Stimulated activated CD8-positive, alpha-beta memory T cell treated with anti-CD3 and anti-CD28 coated beads, Interleukin-7, amount 100 ng/mL, for 48 hours (primary cell): ENCODE results near the gene PCDH9.
"Not testable (repeated sequence)": the region's sequence is repeated elsewhere in the genome, so short reads cannot be mapped to it uniquely, and the experiment has no call there.

Experiments
- DNase-seq, 2 donors: peaks; one replicate each; pipeline ENCODE4 v3.0.0-alpha.2; 2020; ENCODE audit warnings: low read depth in 1 of 2; ENCODE audit errors: extremely low read depth in 1 of 2

Gene PCDH9

DNA sequence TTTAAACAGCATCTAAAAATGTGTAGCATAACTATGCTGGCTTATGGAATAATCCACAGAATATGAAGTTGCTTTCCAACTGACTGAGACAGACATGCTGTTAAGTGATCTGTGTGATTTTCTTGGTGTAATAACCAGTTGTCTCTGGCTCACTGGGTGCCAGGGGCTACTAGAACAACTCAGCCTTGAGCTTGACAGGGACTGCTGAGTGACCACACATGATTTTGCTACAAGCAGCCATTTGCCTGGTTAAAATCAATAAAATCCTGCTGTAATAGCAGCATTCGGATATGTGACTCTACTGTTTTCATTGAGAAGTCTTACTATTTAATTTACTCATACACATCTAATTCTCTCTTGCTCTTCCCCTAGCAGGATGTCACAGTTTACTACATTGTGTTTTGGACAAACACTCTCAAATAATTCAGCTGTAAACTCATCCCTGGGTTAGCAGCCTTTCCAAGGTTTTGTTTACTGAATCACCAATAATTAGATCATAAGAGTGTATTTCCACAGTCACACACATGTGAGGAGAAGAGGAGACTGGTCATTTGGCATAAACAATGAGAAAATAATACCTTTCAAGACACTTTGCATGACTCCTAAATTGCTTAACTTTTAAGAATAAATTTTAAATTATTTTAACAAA, 426.2 kb downstream of the PCDH9 start:
- no peak for DNase-seq

DNA sequence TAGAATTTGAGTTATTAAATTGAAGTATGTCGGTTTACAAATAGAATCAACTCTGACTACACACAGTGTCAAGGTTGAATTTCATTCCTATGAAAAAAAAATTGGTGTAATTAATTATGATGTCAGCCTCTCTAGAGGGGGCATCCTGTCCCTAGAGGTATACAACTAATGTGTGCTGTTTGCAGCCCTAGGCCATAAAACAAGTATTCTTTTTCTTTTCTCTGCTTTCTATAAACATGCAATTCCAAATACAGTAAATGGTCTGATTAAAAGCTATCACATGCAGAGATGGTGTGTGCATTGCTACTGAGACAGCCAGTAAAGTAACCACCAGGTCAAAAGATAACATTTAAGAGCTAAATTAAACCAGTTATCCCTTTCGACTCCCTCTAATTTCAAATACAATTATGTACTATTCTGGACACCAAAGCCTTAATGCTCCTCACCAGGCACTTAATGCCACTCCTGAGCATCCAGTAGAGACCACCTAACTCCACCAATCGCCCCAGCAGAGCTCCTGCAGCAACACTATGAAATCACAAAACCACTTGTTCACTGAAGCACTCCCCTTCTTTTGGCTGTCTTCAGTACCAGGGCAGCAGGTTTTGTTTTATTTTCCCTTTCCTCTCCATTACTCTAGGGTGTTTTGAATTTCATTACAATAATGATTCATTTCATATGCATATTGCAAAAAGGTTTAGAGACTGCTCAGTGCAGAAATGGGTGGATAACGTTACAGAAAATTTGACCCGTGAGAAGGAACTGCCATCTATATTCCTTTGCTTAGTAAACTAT, 426.9 kb downstream of the PCDH9 start:
- no peak for DNase-seq

DNA sequence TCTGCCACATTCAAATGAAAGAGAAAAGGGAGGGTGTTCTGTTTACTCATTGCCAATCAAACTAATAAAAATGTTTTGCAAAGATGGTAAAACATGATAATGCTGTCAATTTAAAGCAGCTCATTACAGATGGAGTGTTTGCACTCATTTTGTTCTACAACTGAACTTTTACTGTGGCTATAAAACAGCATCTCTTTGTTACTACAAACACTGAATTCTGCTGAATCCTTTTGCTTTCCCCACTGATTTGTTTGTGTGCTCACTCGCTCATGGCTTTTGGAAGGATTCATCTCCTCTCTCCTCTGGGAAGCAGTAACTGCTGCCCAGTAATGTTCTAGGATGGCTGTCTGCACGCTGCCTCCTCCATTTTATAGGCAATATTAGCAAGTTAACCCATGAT, 434.5 kb downstream of the PCDH9 start:
- no peak for DNase-seq

DNA sequence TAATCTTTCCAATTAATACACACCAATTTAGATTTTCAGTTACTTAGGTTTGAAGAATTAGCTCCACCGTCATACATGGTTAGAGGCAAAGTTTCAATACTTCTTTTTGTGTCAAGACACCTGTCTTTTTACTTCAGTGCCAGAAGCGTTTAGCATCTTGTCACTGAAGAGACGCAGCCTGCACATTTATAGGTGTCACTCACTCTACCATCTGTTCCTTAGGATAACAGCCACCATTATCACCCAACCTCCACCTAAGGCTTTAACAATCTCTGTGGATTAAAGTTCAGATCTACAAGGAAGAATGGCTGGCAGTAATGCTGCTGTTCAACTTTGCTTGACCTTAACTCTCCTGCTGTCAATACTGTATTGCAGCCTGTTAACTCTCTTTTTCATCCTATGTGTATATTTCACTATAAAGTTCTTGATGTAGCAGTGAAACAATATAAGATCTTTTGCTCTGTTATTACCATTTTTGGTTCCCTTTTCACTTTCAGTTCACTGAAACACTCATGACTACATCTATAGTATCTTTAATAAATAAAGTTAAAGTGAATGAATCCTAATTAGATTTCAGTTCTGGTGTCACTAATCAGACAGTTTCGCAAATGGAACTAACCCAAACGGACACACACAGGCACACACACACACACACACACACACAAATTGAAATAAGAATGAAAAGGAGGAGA, 435.6 kb downstream of the PCDH9 start:
- DNase-seq = no peak

DNA sequence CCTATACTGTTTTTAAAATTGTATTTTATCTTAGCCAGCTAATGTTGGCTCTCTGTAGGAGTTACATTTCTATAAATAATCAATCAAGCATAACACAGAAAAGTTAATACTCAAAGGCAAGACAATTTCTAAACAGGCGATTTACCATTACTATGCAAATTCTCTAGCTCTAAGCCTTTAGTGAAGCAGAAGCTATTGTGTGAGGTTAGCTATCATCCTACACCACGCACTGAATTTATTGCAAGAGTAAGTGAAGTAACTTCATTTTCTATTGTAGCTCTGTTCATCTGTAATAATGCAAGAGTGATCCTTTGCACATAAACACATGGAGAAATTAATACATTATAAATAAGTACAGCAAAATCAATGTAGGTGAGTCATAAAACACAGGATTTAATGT, 439.3 kb downstream of the PCDH9 start:
- DNase-seq = no peak

DNA sequence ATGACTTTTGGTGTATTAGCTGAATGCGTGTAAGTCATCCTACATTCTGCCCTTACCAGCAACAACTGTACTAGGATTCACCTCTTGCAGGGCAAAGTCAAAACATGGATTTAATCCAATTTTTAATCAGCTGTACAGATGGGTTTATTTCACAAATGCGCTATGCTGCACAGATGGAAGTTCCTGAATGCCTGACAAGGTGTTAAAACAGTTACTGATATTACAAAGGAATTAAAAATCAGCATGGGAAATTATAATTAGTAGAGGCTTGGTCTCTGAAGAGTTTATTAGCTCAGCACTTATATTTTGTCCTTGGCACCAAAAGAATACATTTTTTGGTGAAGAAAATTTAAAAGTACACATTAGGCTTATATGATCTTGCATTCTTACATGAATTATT, 448.9 kb downstream of the PCDH9 start:
- DNase-seq = no peak

DNA sequence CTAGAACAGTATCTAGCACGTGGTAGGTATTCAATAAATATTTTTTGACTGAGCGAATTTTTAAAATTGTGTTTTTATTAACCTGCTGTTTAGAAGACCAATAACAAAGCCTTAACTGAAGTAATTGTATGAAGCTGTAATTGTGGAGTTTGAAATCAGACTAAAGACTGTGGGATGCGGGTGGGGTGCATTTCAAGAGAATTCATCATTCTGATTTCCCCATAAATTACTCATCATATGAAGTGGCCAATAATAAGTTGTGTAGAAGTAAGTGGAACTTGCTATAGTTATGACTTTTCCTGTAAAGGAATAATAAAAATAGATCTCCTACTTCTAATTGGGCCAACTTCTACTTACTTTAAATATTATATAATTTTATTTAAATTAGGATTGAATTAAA, 449.3 kb downstream of the PCDH9 start:
- DNase-seq = no peak

DNA sequence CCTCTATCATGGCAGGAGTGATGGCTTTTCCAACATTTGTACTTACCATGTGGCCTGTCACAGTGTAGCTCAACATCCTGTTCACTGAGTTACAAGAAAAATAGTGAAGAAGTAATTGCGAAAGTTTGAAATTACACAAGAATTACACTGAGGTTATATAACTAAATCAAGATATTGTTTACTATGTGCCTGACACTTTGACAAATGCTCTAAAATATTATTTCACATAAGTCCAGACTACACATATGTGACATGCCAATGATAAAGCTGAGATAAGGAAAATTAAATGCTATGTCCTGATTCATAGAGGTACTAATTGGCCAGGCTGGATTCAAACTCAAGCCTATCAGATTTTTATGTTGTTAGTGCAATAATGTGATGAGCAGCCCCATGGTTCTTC, 451.7 kb downstream of the PCDH9 start:
- DNase-seq = no peak

DNA sequence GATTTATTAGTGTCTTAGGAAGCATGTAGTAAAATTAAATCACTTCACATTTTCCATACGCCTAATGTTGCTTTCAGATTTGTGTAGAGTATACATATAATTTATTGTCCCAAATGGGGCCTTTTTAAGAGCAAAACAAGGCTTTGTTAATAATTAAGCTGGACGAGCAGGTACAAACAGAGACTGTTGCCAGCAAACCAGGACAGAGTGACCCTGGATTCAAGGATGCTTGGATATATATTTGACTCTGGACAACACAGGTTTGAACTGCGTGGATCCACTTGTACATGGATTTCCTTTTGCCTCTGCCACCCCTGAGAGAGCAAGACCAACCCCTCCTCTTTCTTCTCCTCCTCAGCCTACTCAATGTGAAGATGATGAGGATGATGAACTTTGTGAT, 454.9 kb downstream of the PCDH9 start:
- DNase-seq = no peak

DNA sequence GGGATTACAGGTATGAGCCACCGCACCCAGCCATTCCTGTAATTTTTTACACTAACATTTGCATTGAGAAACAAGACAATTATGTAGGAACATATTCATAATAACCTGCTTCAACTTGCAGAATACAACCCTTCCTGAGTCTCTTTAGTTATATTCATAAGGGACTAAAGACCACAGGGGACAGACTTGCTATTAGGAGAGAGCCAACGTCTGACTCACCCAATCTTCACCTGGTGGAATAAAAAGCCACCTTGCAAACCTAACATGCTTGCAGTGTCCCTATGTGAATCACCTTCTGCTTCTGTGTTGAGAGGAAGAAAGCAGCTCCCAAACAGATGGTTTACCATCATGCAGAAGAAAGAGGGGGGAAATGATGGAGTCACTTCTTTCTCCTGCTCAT, 456.1 kb downstream of the PCDH9 start:
- DNase-seq = no peak

DNA sequence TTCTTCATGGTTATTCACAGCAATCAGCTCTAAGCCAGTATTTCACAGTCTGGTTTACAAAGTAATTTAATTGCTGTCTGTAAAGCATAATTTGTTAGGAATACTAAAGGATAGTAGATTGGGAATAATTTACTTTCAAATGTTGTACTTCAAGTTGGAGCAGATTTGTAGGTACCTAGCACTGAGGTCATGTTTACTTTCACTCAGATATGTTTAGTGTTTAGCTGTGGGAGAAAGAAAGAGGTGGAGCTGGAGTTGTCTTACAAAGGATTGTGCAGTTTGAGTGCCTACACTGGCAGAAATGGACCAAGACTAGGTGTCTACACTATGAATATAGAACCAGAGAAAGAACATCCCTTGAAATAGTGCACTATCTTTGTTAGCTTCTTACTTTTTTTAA, 464.6 kb downstream of the PCDH9 start:
- DNase-seq = no peak

DNA sequence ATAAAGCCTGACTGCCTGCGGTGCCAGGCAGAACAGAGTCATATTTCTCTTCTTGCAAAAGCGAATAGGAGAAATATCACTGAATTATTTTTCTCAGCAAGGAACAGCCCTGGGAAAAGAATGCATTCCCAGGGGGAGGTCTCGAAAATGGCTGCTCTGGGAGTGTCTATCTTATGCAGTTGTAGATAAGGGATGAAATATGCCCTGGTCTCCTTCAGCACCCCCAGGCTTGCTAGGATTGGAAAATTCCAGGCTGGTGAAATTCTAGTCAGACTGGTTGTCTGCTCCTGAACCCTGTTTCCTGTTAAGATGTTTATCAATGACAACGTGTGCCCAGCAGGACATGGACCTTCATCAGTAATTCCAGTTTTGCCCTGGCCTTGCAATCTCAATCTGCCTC, 469.5 kb downstream of the PCDH9 start:
- not testable (repeated sequence) for DNase-seq

DNA sequence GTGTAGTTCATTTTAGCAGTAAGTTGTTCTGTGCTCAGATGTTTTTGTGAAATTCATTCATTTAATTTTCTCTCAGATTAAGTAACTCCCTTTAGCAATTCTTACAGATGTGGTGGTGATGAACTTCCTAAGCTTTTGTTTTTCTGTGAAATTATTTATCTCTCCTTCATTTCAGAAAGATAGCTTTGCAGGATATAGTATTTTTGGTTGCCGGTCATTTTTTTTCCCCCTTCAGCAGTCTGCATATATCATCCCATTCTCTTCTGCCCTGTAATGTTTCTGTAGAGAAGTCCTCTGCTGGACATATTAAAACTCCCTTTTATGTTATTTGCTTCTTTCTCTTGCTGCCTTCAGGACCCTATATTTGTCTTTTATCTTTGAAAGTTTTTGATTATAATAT, 470.2 kb downstream of the PCDH9 start:
- DNase-seq = no peak

DNA sequence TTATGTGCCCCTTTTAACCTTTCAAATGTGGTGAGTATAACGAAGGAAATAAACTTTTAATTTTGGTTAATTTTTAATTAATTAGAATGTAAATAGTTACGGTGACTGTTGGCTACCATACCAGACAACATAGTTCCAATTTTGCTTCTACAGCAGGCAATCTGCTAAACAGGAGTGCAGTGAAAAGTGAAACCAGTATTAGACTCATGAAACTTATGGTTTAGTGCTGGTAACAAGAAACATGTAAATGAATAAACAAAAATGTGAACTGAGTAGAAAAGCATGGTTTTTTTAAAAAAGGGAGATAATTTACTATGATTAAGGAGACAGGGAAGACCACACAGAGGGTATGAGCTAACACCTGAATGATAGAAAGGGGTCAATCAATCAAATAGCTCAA, 478.4 kb downstream of the PCDH9 start:
- no peak for DNase-seq

DNA sequence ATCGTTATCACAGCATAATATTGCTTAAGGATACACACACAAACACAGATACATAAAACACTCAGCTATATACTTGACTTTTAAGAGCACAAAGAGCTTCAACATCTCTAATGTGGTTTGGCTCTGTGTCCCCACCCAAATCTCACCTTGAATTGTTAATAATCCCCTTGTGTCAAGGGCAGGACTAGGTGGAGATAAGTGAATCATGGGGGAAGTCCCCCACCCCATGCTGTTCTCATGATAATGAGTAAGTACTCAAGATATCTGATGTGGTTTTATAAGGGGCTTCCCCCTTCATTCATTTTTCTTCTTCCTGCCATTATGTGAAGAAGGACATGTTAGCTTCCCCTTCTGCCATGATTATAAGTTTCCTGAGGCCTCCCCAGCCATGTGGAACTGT, 481.4 kb downstream of the PCDH9 start:
- DNase-seq = no peak

DNA sequence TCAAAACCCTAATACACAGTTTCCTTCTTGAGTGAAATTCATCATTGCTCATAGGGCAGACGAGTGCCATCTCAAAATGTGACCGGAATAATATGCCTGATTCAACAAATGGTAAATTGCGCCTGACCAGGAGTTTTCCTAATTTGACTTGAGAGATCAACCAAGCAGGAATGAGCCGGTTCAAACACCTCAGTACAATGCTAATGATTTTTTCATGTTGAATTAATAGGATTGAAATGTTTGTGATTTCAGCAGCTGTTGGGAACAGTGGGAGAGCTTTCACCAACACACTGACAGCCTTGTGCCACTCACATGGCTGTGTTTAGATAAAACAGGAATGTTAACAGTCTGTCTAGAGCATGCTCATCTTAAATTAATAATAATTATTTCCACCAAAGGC, 484.8 kb downstream of the PCDH9 start:
- DNase-seq = no peak

DNA sequence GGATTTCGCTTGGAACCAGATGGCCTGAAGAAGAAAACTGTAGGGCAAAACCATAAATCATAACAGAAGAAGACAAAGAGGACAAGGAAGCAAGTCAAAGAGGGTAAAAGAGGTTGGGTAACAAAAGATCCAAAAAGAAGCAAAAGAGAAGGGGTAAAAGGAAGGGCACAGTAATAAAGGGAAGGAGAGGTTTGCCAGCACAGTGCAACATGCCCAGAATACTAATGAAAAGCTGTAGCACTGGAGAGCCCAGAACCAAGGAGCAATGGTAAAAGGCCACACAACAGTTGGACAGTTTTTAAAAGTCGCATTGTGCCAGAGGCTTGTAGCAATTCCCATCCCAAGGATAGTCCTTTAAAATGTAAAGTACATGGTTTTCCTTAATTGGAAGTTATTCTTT, 506.6 kb downstream of the PCDH9 start:
- no peak for DNase-seq

DNA sequence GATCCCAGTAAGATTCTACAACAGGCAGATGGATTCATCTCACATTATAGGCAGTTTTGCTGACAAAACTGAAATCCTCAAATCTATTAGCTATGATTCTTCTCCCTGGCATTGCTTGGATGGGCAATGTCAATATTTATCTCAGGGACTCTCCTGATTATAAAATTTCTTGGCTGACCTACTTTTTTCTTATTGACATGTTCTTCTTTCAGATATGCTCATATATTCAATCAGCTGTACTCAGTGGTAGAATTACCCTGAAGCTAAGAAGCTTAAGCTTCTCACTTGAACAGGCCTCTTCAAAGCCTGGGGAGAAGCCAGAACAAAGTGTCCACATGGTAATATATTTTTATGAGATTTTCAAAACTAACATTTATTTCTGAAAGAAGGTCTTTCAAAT, 513.6 kb downstream of the PCDH9 start:
- DNase-seq = no peak

DNA sequence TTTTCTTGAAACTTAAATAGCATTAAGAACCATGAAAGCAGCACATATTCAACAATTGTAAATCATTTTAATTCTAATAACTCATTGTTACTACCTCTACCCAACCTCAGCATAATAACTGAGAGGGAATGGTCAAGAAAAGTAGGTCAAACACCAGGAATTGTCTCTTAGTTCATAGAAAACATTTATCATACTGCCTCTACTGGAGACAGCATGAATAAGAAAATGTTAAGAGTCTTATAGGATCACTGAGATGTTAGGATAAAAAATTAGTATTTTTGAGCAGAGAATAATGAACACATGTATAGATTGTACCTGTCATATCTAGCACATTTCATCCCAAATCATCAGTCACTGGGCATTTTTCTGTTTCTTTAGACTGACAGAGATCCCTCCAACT, 515.3 kb downstream of the PCDH9 start:
- no peak for DNase-seq

DNA sequence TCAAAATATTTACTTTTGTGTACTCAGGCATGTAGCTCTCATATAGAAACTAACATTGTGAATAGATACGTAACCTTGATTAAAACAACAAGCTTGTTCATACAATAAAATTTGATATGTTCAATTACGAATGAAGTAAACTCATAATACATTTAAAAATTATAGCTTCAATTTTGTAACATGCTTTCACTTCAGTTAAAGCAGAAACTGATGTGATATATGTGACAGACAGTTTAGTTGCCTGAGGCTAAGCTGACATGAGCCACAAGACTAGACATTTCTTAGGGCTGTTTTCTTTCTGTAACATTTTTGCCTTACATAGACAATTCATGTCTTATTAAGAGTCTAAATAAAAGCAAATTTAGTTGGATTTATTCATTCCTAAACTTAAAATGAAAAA, 526.0 kb downstream of the PCDH9 start:
- no peak for DNase-seq

DNA sequence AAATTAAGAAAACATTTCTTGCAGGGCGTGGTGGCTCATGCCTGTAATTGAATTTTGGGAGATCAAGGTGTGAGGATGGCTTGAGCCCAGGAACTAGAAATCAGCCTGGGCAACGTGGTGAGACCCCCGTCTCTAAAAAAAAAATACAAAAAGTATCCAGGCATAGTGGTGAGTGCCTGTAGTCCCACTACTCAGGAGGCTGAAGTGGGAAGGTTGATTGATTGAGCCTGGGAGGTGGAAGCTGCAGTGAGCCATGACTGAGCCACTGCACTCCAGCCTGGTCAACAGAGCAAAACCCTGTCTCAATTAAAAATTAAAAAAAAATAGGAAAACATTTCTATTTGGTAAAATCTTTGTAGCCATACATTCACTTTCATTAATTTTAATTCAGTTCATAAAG, 526.5 kb downstream of the PCDH9 start:
- DNase-seq = no peak

DNA sequence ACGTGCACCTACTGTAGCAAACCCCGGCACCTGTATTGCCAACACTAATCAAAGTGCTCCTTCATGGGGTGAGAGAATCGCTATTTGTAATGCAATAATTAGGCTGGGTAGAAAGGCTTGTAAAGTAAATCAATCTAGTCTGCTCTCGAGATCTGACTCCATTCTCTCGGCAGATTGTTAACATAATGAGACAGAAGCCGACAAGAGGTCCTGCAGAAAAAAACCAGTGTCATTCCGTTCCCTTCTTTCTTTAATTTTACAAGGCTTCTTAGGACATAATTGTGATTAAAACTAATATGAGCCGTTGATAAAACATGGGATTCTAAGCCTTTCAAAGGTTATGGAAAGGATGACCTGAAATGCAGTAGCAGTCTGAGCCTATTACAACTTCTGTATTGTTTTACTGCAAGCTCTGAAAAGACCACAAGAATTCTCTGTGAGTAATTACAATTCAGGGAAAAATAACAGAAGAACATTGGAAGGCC, 530.0 kb downstream of the PCDH9 start:
- no peak for DNase-seq
